HG02981 (cell line): ENCODE data around the gene CACNA1C.

Experiments
- ATAC-seq: cut with Tn5 transposase; IDR thresholded peaks from one replicate; pipeline ENCODE4 v1.9.1; 2021; ENCODE audit warnings: mild to moderate bottlenecking, moderate library complexity; ENCODE audit not compliant: unreplicated experiment

CACNA1C gene

GRCh38 chr12:2191534-2192153 is 138.9 kb downstream of the CACNA1C start:
- ATAC-seq: no peak

- ATAC-seq: no peak
These were observed 139.4 kb downstream of the CACNA1C start for GRCh38 chr12:2192231-2192630.

GRCh38 chr12:2194060-2194459 is 141.3 kb downstream of the CACNA1C start:
- ATAC-seq: no peak

- no peak for ATAC-seq
These were observed 141.8 kb downstream of the CACNA1C start for GRCh38 chr12:2194571-2194970.

GRCh38 chr12:2195085-2195484 is 142.3 kb downstream of the CACNA1C start:
- ATAC-seq: no peak

- no peak for ATAC-seq
These were observed 145.3 kb downstream of the CACNA1C start for GRCh38 chr12:2198005-2198501.

- ATAC-seq: no peak
These were observed 145.8 kb downstream of the CACNA1C start for GRCh38 chr12:2198542-2198941.

GRCh38 chr12:2205996-2206395 is 153.2 kb downstream of the CACNA1C start:
- ATAC-seq: no peak

- ATAC-seq: no peak
These were observed 156.2 kb downstream of the CACNA1C start for GRCh38 chr12:2208837-2209635.

GRCh38 chr12:2211119-2211518 is 158.3 kb downstream of the CACNA1C start:
- ATAC-seq: no peak

GRCh38 chr12:2212537-2212936 is 159.8 kb downstream of the CACNA1C start:
- ATAC-seq: no peak

GRCh38 chr12:2212971-2213869 is 160.4 kb downstream of the CACNA1C start:
- no peak for ATAC-seq

- no peak for ATAC-seq
These were observed 161.6 kb downstream of the CACNA1C start for GRCh38 chr12:2214411-2214810.

- no peak for ATAC-seq
These were observed 163.1 kb downstream of the CACNA1C start for GRCh38 chr12:2215709-2216560.

GRCh38 chr12:2218706-2219105 is 165.9 kb downstream of the CACNA1C start:
- no peak for ATAC-seq

- no peak for ATAC-seq
These were observed 168.3 kb downstream of the CACNA1C start for GRCh38 chr12:2221030-2221621.

- no peak for ATAC-seq
These were observed 169.9 kb downstream of the CACNA1C start for GRCh38 chr12:2222691-2223090.

- no peak for ATAC-seq
These were observed 172.2 kb downstream of the CACNA1C start for GRCh38 chr12:2224961-2225360.

- ATAC-seq: no peak
These were observed 172.9 kb downstream of the CACNA1C start for GRCh38 chr12:2225696-2226095.

- ATAC-seq: no peak
These were observed 173.9 kb downstream of the CACNA1C start for GRCh38 chr12:2226641-2227040.
